Measurements from ENCODE around the gene PLP2. TPM values are rescaled to one million over a fixed set of nuclear protein-coding genes. Genes with fewer than 3 reads are reported as not detected.
"Not testable (repeated sequence)": the region's sequence is repeated elsewhere in the genome, so short reads cannot be mapped to it uniquely, and the experiment has no call there.

Gene PLP2
- total RNA-seq, 2 experiments from 2014 or later: 267 to 273 TPM

- peak overlapping the region; percentile 99 for H3K27ac Mint-ChIP-seq
Observed at GRCh38 chrX:49165901-49166881, 5.5 kb upstream of the PLP2 start.

GRCh38 chrX:49166914-49167739, 4.6 kb upstream of the PLP2 start:
- CTCF ChIA-PET: interaction anchor here (0.9 to 3.4 kb wide), 6 partner anchors 12 to 519 kb away, joined by 3 to 20 read pairs (median 7); partner anchors contain the start of gene TFE3
- Mint-ChIP-seq H3K27ac (peak overlapping the region; percentile 99), H3K9me3 (no peaks in the 10 kb centered on the region), H3K4me1 (peaks cover 44% of the 10 kb centered on the region), H3K27me3 (no peaks in the 10 kb centered on the region), H3K36me3 (ENCODE audit: low read depth) (no peaks in the 10 kb centered on the region), H3K4me3 (peak overlapping the region; percentile 80)
- POLR2A ChIA-PET: interaction anchor here (0.7 to 2.6 kb wide), 15 partner anchors 8 to 269 kb away, joined by 3 to 30 read pairs (median 6); partner anchors contain the start of genes GRIPAP1, PQBP1, SLC35A2 and TFE3
- peak; percentile 76 for DNase-seq

More at GRCh38 chrX:49165901-49166881, 5.5 kb upstream of the PLP2 start:
- peak; percentile 82 for DNase-seq
- H3K36me3 Mint-ChIP-seq (ENCODE audit: low read depth): no peaks in the 10 kb centered on the region
- no peaks in the 10 kb centered on the region for H3K27me3 Mint-ChIP-seq
- H3K9me3 Mint-ChIP-seq: no peaks in the 10 kb centered on the region
- H3K4me1 Mint-ChIP-seq: peaks cover 45% of the 10 kb centered on the region
- ChIA-PET CTCF (interaction anchor here (0.9 to 3.4 kb wide), 6 partner anchors 11 to 518 kb away, joined by 3 to 20 read pairs (median 7); partner anchors contain the start of gene TFE3), POLR2A (interaction anchor here (0.9 to 2.6 kb wide), 15 partner anchors 9 to 268 kb away, joined by 3 to 30 read pairs (median 6); partner anchors contain the start of genes GRIPAP1, PQBP1, SLC35A2 and TFE3)
- peak overlapping the region; percentile 80 for H3K4me3 Mint-ChIP-seq

- DNase-seq: no peak
- ChIA-PET POLR2A (interaction anchor here (0.7 to 2.6 kb wide), 8 partner anchors 8 to 229 kb away, joined by 3 to 30 read pairs (median 8); partner anchors contain the start of gene WDR45), CTCF (interaction anchor here (1.6 to 3.4 kb wide), 3 partner anchors 12 to 25 kb away, joined by 11 to 20 read pairs (median 18); no protein-coding TSS in a partner anchor)
- H3K36me3 Mint-ChIP-seq (ENCODE audit: low read depth): peaks cover 3% of the 10 kb centered on the region
- peaks cover 47% of the 10 kb centered on the region for H3K4me1 Mint-ChIP-seq
- no peaks in the 10 kb centered on the region for H3K27me3 Mint-ChIP-seq
- no peaks in the 10 kb centered on the region for H3K9me3 Mint-ChIP-seq
- peak overlapping the region; percentile 99 for H3K27ac Mint-ChIP-seq
- peak overlapping the region; percentile 80 for H3K4me3 Mint-ChIP-seq
Observed at GRCh38 chrX:49167740-49168108, 4.0 kb upstream of the PLP2 start.

- Mint-ChIP-seq H3K36me3 (ENCODE audit: low read depth) (peaks cover 37% of the 10 kb centered on the region), H3K4me3 (peak overlapping the region; percentile 84), H3K27ac (peak overlapping the region; percentile 89), H3K4me1 (peaks cover 52% of the 10 kb centered on the region), H3K27me3 (no peaks in the 10 kb centered on the region), H3K9me3 (no peaks in the 10 kb centered on the region)
- POLR2A ChIA-PET: interaction anchor here (1.0 to 2.1 kb wide), 10 partner anchors 9 to 435 kb away, joined by 3 to 11 read pairs (median 4); partner anchors contain the start of genes HDAC6 and PRICKLE3
- CTCF ChIA-PET: interaction anchor here (1.0 to 1.8 kb wide), 2 partner anchors 16 to 19 kb away, joined by 3 to 6 read pairs; no protein-coding TSS in a partner anchor
- peak; percentile 85 for DNase-seq
Observed at GRCh38 chrX:49172280-49172780, 632 bp downstream of the PLP2 start.

GRCh38 chrX:49173544-49173943, 1.8 kb downstream of the PLP2 start:
- H3K36me3 Mint-ChIP-seq (ENCODE audit: low read depth): peaks cover 43% of the 10 kb centered on the region
- H3K4me1 Mint-ChIP-seq: peaks cover 46% of the 10 kb centered on the region
- POLR2A ChIA-PET: interaction anchor here (1.5 kb wide), 1 partner anchor 11 kb away, joined by 4 read pairs; no protein-coding TSS in a partner anchor
- H3K27ac Mint-ChIP-seq, H3K9me3 Mint-ChIP-seq, H3K27me3 Mint-ChIP-seq, DNase-seq: not testable (repeated sequence)
- CTCF ChIA-PET: interaction anchor here (1.8 kb wide), 1 partner anchor 17 kb away, joined by 6 read pairs; no protein-coding TSS in a partner anchor
- peak overlapping the region; percentile 84 for H3K4me3 Mint-ChIP-seq

- Mint-ChIP-seq H3K4me3 (no peak overlapping the region), H3K27ac (no peak overlapping the region), H3K4me1 (peaks cover 47% of the 10 kb centered on the region), H3K36me3 (ENCODE audit: low read depth) (peaks cover 50% of the 10 kb centered on the region), H3K27me3 (no peaks in the 10 kb centered on the region), H3K9me3 (no peaks in the 10 kb centered on the region)
- CTCF ChIA-PET: no interaction called here
- POLR2A ChIA-PET: interaction anchor here (0.6 to 2.1 kb wide), 2 partner anchors 8 to 95 kb away, joined by 3 to 6 read pairs; partner anchors contain the start of gene WDR45
- no peak for DNase-seq
Observed at GRCh38 chrX:49174723-49175122, 3.0 kb downstream of the PLP2 start.

GRCh38 chrX:49175435-49176274, 4.0 kb downstream of the PLP2 start:
- no peak overlapping the region for H3K27ac Mint-ChIP-seq
- H3K4me1 Mint-ChIP-seq: peaks cover 48% of the 10 kb centered on the region
- H3K27me3 Mint-ChIP-seq: no peaks in the 10 kb centered on the region
- no peak overlapping the region for H3K4me3 Mint-ChIP-seq
- CTCF ChIA-PET: interaction anchor here (1.0 kb wide), 1 partner anchor 14 kb away, joined by 3 read pairs; no protein-coding TSS in a partner anchor
- H3K9me3 Mint-ChIP-seq: no peaks in the 10 kb centered on the region
- POLR2A ChIA-PET: interaction anchor here (2.1 kb wide), 1 partner anchor 9 kb away, joined by 6 read pairs; no protein-coding TSS in a partner anchor
- no peak for DNase-seq
- H3K36me3 Mint-ChIP-seq (ENCODE audit: low read depth): peaks cover 55% of the 10 kb centered on the region

GRCh38 chrX:49176421-49177326, 5.0 kb downstream of the PLP2 start:
- no peak overlapping the region for H3K27ac Mint-ChIP-seq
- CTCF ChIA-PET: interaction anchor here (1.0 kb wide), 1 partner anchor 13 kb away, joined by 3 read pairs; no protein-coding TSS in a partner anchor
- DNase-seq: no peak
- no peaks in the 10 kb centered on the region for H3K27me3 Mint-ChIP-seq
- POLR2A ChIA-PET: interaction anchor here (2.1 kb wide), 1 partner anchor 10 kb away, joined by 6 read pairs; no protein-coding TSS in a partner anchor
- no peaks in the 10 kb centered on the region for H3K9me3 Mint-ChIP-seq
- peaks cover 59% of the 10 kb centered on the region for H3K36me3 Mint-ChIP-seq (ENCODE audit: low read depth)
- no peak overlapping the region for H3K4me3 Mint-ChIP-seq
- peaks cover 46% of the 10 kb centered on the region for H3K4me1 Mint-ChIP-seq

GRCh38 chrX:49177338-49177833, 5.7 kb downstream of the PLP2 start:
- Mint-ChIP-seq H3K9me3 (no peaks in the 10 kb centered on the region), H3K4me1 (peaks cover 46% of the 10 kb centered on the region), H3K4me3 (no peak overlapping the region), H3K36me3 (ENCODE audit: low read depth) (peaks cover 62% of the 10 kb centered on the region), H3K27me3 (no peaks in the 10 kb centered on the region), H3K27ac (peak overlapping the region; percentile 62)
- ChIA-PET POLR2A (no interaction called here), CTCF (interaction anchor here (0.6 kb wide), 1 partner anchor 18 kb away, joined by 3 read pairs; no protein-coding TSS in a partner anchor)
- DNase-seq: no peak

GRCh38 chrX:49177873-49178480, 6.3 kb downstream of the PLP2 start:
- H3K27me3 Mint-ChIP-seq: no peaks in the 10 kb centered on the region
- CTCF ChIA-PET: interaction anchor here (0.6 kb wide), 1 partner anchor 18 kb away, joined by 3 read pairs; no protein-coding TSS in a partner anchor
- no peaks in the 10 kb centered on the region for H3K9me3 Mint-ChIP-seq
- H3K4me1 Mint-ChIP-seq: peaks cover 43% of the 10 kb centered on the region
- no peak overlapping the region for H3K27ac Mint-ChIP-seq
- H3K4me3 Mint-ChIP-seq: no peak overlapping the region
- peaks cover 60% of the 10 kb centered on the region for H3K36me3 Mint-ChIP-seq (ENCODE audit: low read depth)
- POLR2A ChIA-PET: no interaction called here
- no peak for DNase-seq

All from activated CD4-positive, alpha-beta memory T cell treated with anti-CD3 and anti-CD28 coated beads, Interleukin-2, amount 10 ng/mL, durations not matched to agents 7 days and 5 days (primary cell).